HL-60 (cell line): Measurements from ENCODE around the gene TEX22.

Experiments used
- DNase-seq, 2 experiments: peaks; one replicate each; pipeline ENCODE4 v3.0.0-alpha.2; 2010 to 2020; ENCODE audit warnings: low read depth in 1 of 2, low spot score in 1 of 2
- H3K27ac ChIP-seq: fragments of 250-450 bp; sonication (Bioruptor Pico); replicated peaks from 2 replicates; pipeline ENCODE4 v1.5.1; 2020; ENCODE audit warnings: mild to moderate bottlenecking, moderate library complexity
- H3K27me3 ChIP-seq: fragments of 250-450 bp; sonication (Bioruptor Pico); 2 replicates; pipeline ENCODE4 v1.5.1; 2021; ENCODE audit warnings: mild to moderate bottlenecking, moderate library complexity; ENCODE audit not compliant: insufficient read depth, poor library complexity, severe bottlenecking
- H3K4me3 ChIP-seq: replicated peaks from 2 replicates; pipeline ENCODE4 v1.5.1; 2011; ENCODE audit warnings: mild to moderate bottlenecking, control low read depth, low read length; ENCODE audit not compliant: insufficient read depth
- CTCF ChIP-seq: IDR thresholded peaks from one replicate; pipeline ENCODE4 v1.5.1; 2011; ENCODE audit warnings: low read length, control low read depth, inconsistent platforms; ENCODE audit not compliant: insufficient read depth
- GABPA ChIP-seq: IDR thresholded peaks from 2 replicates; pipeline ENCODE4 v1.6.1; 2012; ENCODE audit warnings: low read depth
- POLR2AphosphoS5 ChIP-seq: IDR thresholded peaks from 2 replicates; pipeline ENCODE4 v1.6.1; 2012; ENCODE audit warnings: low read depth
- REST ChIP-seq: IDR thresholded peaks from 2 replicates; pipeline ENCODE4 v1.6.1; 2012; ENCODE audit warnings: low read depth; ENCODE audit not compliant: insufficient replicate concordance
- SPI1 ChIP-seq: IDR thresholded peaks from 2 replicates; pipeline ENCODE4 v1.6.1; 2012; ENCODE audit warnings: low read depth, mild to moderate bottlenecking, borderline replicate concordance

TEX22 gene

GRCh38 chr14:105445901-105446845 is 47.8 kb downstream of the TEX22 start:
- Histone ChIP-seq H3K27ac (no peak overlapping the region), H3K4me3 (no peak overlapping the region), H3K27me3 (no peaks in the 10 kb centered on the region)
- DNase-seq = no peak
- TF ChIP-seq POLR2AphosphoS5 (no peak), GABPA (no peak), REST (no peak), SPI1 (no peak), CTCF (no peak)

GRCh38 chr14:105446971-105447370 is 48.6 kb downstream of the TEX22 start:
- Histone ChIP-seq H3K27ac (no peak overlapping the region), H3K27me3 (no peaks in the 10 kb centered on the region), H3K4me3 (no peak overlapping the region)
- no peak for DNase-seq
- TF ChIP-seq POLR2AphosphoS5 (no peak), GABPA (no peak), SPI1 (no peak), CTCF (no peak), REST (no peak)

- TF ChIP-seq REST (no peak), SPI1 (no peak), CTCF (no peak), POLR2AphosphoS5 (no peak)
- Histone ChIP-seq H3K27me3 (no peaks in the 10 kb centered on the region), H3K4me3 (no peak overlapping the region), H3K27ac (no peak overlapping the region)
- no peak for DNase-seq
These were observed 49.6 kb downstream of the TEX22 start for GRCh38 chr14:105447651-105448640.
